GM18907 (cell line): Measurements from ENCODE around the gene HOXC9.

Experiments used
- ATAC-seq: cut with Tn5 transposase; IDR thresholded peaks from one replicate; pipeline ENCODE4 v1.9.1; 2021; ENCODE audit warnings: mild to moderate bottlenecking, moderate library complexity; ENCODE audit not compliant: unreplicated experiment

The HOXC9 gene

GRCh38 chr12:53975479-53976152 is 24.3 kb upstream of the HOXC9 start:
- ATAC-seq, result no peak

- no peak for ATAC-seq
Measured at GRCh38 chr12:53976172-53976822, 23.7 kb upstream of the HOXC9 start.

- no peak for ATAC-seq
Measured at GRCh38 chr12:53976823-53977595, 23.0 kb upstream of the HOXC9 start.

GRCh38 chr12:53977596-53978445 is 22.1 kb upstream of the HOXC9 start:
- no peak for ATAC-seq

GRCh38 chr12:53978477-53979356 is 21.2 kb upstream of the HOXC9 start:
- ATAC-seq, result no peak

GRCh38 chr12:53980104-53980801 is 19.7 kb upstream of the HOXC9 start:
- ATAC-seq, result no peak

GRCh38 chr12:53980802-53981496 is 19.0 kb upstream of the HOXC9 start:
- no peak for ATAC-seq

- no peak for ATAC-seq
Measured at GRCh38 chr12:53981634-53982565, 18.1 kb upstream of the HOXC9 start.

- no peak for ATAC-seq
Measured at GRCh38 chr12:53982648-53983567, 17.1 kb upstream of the HOXC9 start.

- no peak for ATAC-seq
Measured at GRCh38 chr12:53983568-53983949, 16.4 kb upstream of the HOXC9 start.

GRCh38 chr12:53983950-53984572 is 15.9 kb upstream of the HOXC9 start:
- no peak for ATAC-seq

- ATAC-seq, result no peak
Measured at GRCh38 chr12:53984901-53985691, 14.9 kb upstream of the HOXC9 start, which contains the start of gene HOXC10. Gene HOXC10 (plus strand): TSS chr12:53985146. CDS start chr12:53985260, 114 bp downstream.

GRCh38 chr12:53985692-53985993 is 14.3 kb upstream of the HOXC9 start:
- no peak for ATAC-seq

- no peak for ATAC-seq
Measured at GRCh38 chr12:53985994-53986685, 13.8 kb upstream of the HOXC9 start.
